Dedifferentiated amniotic fluid mesenchymal stem cell (primary cell): ENCODE measurements around the gene MTMR11.
"Not testable (repeated sequence)": the region's sequence is repeated elsewhere in the genome, so short reads cannot be mapped to it uniquely, and the experiment has no call there.

Experiments used
- DNase-seq: peaks from one replicate; pipeline ENCODE4 v3.0.0-alpha.2; 2016; ENCODE audit errors: extremely low spot score

MTMR11 gene

GRCh38 chr1:149896575-149896974, 40.1 kb downstream of the MTMR11 start:
- no peak for DNase-seq

GRCh38 chr1:149888999-149889289, 47.7 kb downstream of the MTMR11 start:
- peak; percentile 23 for DNase-seq

GRCh38 chr1:149888247-149888998, 48.3 kb downstream of the MTMR11 start:
- DNase-seq: peak; percentile 86

- DNase-seq: peak; percentile 99
These were observed 49.0 kb downstream of the MTMR11 start for GRCh38 chr1:149887456-149888246.

GRCh38 chr1:149887196-149887455, 49.6 kb downstream of the MTMR11 start:
- DNase-seq: not testable (repeated sequence)

- DNase-seq: peak; percentile 99
These were observed 50.1 kb downstream of the MTMR11 start for GRCh38 chr1:149886396-149887195.

GRCh38 chr1:149886121-149886395, 50.6 kb downstream of the MTMR11 start:
- DNase-seq: not testable (repeated sequence)

GRCh38 chr1:149885339-149886120, 51.1 kb downstream of the MTMR11 start:
- peak; percentile 86 for DNase-seq

GRCh38 chr1:149884433-149885338, 52.0 kb downstream of the MTMR11 start:
- DNase-seq: no peak

GRCh38 chr1:149883598-149884247, 53.0 kb downstream of the MTMR11 start:
- DNase-seq: no peak

- DNase-seq: no peak
These were observed 54.8 kb downstream of the MTMR11 start for GRCh38 chr1:149881876-149882275.

GRCh38 chr1:149879556-149879955, 57.1 kb downstream of the MTMR11 start:
- no peak for DNase-seq
